IgD-negative memory B cell (primary cell): ENCODE results near the gene SYP. TPM values are rescaled to one million over a fixed set of nuclear protein-coding genes. Genes with fewer than 3 reads are reported as not detected.
"Not testable (repeated sequence)": the region's sequence is repeated elsewhere in the genome, so short reads cannot be mapped to it uniquely, and the experiment has no call there.

Experiments
- H3K27ac Mint-ChIP-seq, 3 donors: one replicate each; pipeline ENCODE4 v1.8.0; 2020 to 2022; ENCODE audit warnings: mild to moderate bottlenecking in 3 of 3, mixed read lengths in 3 of 3, moderate library complexity in 1 of 3
- H3K27me3 Mint-ChIP-seq: one replicate; pipeline ENCODE4 v1.8.0; 2021; ENCODE audit warnings: mixed read lengths
- H3K36me3 Mint-ChIP-seq: one replicate; pipeline ENCODE4 v1.8.0; 2020; ENCODE audit warnings: mild to moderate bottlenecking, mixed read lengths
- H3K4me1 Mint-ChIP-seq, 3 donors: one replicate each; pipeline ENCODE4 v1.8.0; 2020 to 2022; ENCODE audit warnings: mixed read lengths in 3 of 3, mild to moderate bottlenecking in 1 of 3
- H3K4me3 Mint-ChIP-seq, 4 donors: one replicate each; pipeline ENCODE4 v1.8.0; 2020 to 2022; ENCODE audit warnings: mild to moderate bottlenecking in 4 of 4, mixed read lengths in 4 of 4, moderate library complexity in 3 of 4
- H3K9me3 Mint-ChIP-seq, 3 donors: one replicate each; pipeline ENCODE4 v1.8.0; 2020 to 2021; ENCODE audit warnings: mixed read lengths in 3 of 3, mild to moderate bottlenecking in 1 of 3
- polyA plus RNA-seq: library from polyadenylated mRNA; unstranded; fragments of 300-500 nt; fragmentation: Illumina TruSeq; gene quantifications from one replicate; pipeline ENCODE4 v1.2.3, GENCODE V29; 2021

SYP gene
- polyA plus RNA-seq, 1 donor from 2014 or later: 1.1 TPM

GRCh38 chrX:49162620-49163019 lies 37.4 kb downstream of the SYP start, which contains the start of gene MAGIX:
TSS of gene MAGIX (plus strand) at chrX:49162758. CDS start at chrX:49162890, 132 bp downstream.
- Mint-ChIP-seq H3K36me3 (no peaks in the 10 kb centered on the region), H3K27me3 (peaks cover 1% of the 10 kb centered on the region), H3K4me3 (peak within 1 kb of the TSS; percentile 77 to 82 (median 80)), H3K9me3 (no peaks in the 10 kb centered on the region), H3K27ac (peak within 1 kb of the TSS in 2 of 3 donors; percentile 73 to 94), H3K4me1 (peaks cover 8 to 11% (median 10%) of the 10 kb centered on the region in 3 donors)

GRCh38 chrX:49161632-49162031 lies 38.4 kb downstream of the SYP start:
- Mint-ChIP-seq H3K27ac (peak overlapping the region in 1 of 3 donors; percentile 68), H3K27me3 (peaks cover 1% of the 10 kb centered on the region), H3K4me3 (peak overlapping the region in 2 of 4 donors; percentile 49 to 61), H3K36me3 (no peaks in the 10 kb centered on the region), H3K9me3 (no peaks in the 10 kb centered on the region), H3K4me1 (peaks cover 5 to 7% (median 7%) of the 10 kb centered on the region in 3 donors)

- Mint-ChIP-seq H3K4me3 (peak overlapping the region in 1 of 4 donors; percentile 61), H3K27me3 (peaks cover 1% of the 10 kb centered on the region), H3K9me3 (no peaks in the 10 kb centered on the region), H3K4me1 (peaks cover 4 to 9% (median 7%) of the 10 kb centered on the region in 3 donors), H3K36me3 (no peaks in the 10 kb centered on the region), H3K27ac (peak overlapping the region in 1 of 3 donors; percentile 68)
These were observed 39.1 kb downstream of the SYP start for GRCh38 chrX:49160908-49161307.

GRCh38 chrX:49157194-49157593 lies 42.8 kb downstream of the SYP start:
- Mint-ChIP-seq H3K36me3 (no peaks in the 10 kb centered on the region), H3K27ac (peak overlapping the region in 1 of 3 donors; percentile 64), H3K9me3 (peaks cover 0 to 1% (median 0%) of the 10 kb centered on the region in 3 donors), H3K4me1 (peaks cover 5 to 12% (median 5%) of the 10 kb centered on the region in 3 donors), H3K4me3 (peak overlapping the region in 1 of 4 donors; percentile 57), H3K27me3 (peaks cover 1% of the 10 kb centered on the region)

GRCh38 chrX:49155900-49156837 lies 43.8 kb downstream of the SYP start:
- Mint-ChIP-seq H3K36me3 (no peaks in the 10 kb centered on the region), H3K9me3 (peaks cover 0 to 1% (median 0%) of the 10 kb centered on the region in 3 donors), H3K27ac (peak overlapping the region; percentile 93 to 97 (median 93)), H3K27me3 (peaks cover 1% of the 10 kb centered on the region), H3K4me3 (peak overlapping the region; percentile 91 to 98 (median 96)), H3K4me1 (peaks cover 5 to 12% (median 5%) of the 10 kb centered on the region in 3 donors)

- no peaks in the 10 kb centered on the region for H3K36me3 Mint-ChIP-seq
- peaks cover 5 to 12% (median 5%) of the 10 kb centered on the region in 3 donors for H3K4me1 Mint-ChIP-seq
- H3K4me3 Mint-ChIP-seq: peak overlapping the region; percentile 91 to 98 (median 96)
- H3K27me3 Mint-ChIP-seq: peaks cover 1% of the 10 kb centered on the region
- H3K27ac Mint-ChIP-seq: peak overlapping the region; percentile 93 to 97 (median 93)
- H3K9me3 Mint-ChIP-seq: peaks cover 0 to 1% (median 0%) of the 10 kb centered on the region in 3 donors
These were observed 44.6 kb downstream of the SYP start for GRCh38 chrX:49155243-49155899.

- H3K4me1 Mint-ChIP-seq: peaks cover 5 to 12% (median 5%) of the 10 kb centered on the region in 3 donors
- H3K27me3 Mint-ChIP-seq: no peaks in the 10 kb centered on the region
- H3K4me3 Mint-ChIP-seq: no peak overlapping the region
- peaks cover 0 to 1% (median 0%) of the 10 kb centered on the region in 3 donors for H3K9me3 Mint-ChIP-seq
- no peak overlapping the region for H3K27ac Mint-ChIP-seq
- peaks cover 4% of the 10 kb centered on the region for H3K36me3 Mint-ChIP-seq
These were observed 46.5 kb downstream of the SYP start for GRCh38 chrX:49153467-49153866.

- not testable (repeated sequence) for H3K4me1 Mint-ChIP-seq, H3K27me3 Mint-ChIP-seq, H3K27ac Mint-ChIP-seq, H3K9me3 Mint-ChIP-seq, H3K4me3 Mint-ChIP-seq, H3K36me3 Mint-ChIP-seq
These were observed 50.7 kb downstream of the SYP start for GRCh38 chrX:49149291-49149690.

GRCh38 chrX:49148390-49149100 lies 51.4 kb downstream of the SYP start:
- not testable (repeated sequence) for H3K36me3 Mint-ChIP-seq, H3K27me3 Mint-ChIP-seq, H3K4me1 Mint-ChIP-seq, H3K27ac Mint-ChIP-seq, H3K9me3 Mint-ChIP-seq
- H3K4me3 Mint-ChIP-seq: peak overlapping the region in 1 of 4 donors; percentile 45

- H3K4me3 Mint-ChIP-seq: no peak overlapping the region
- no peaks in the 10 kb centered on the region for H3K4me1 Mint-ChIP-seq
- H3K9me3 Mint-ChIP-seq: peaks cover 0 to 2% (median 0%) of the 10 kb centered on the region in 3 donors
- no peaks in the 10 kb centered on the region for H3K27me3 Mint-ChIP-seq
- H3K27ac Mint-ChIP-seq: no peak overlapping the region
- peaks cover 4% of the 10 kb centered on the region for H3K36me3 Mint-ChIP-seq
These were observed 52.1 kb downstream of the SYP start for GRCh38 chrX:49147936-49148335.

- no peak overlapping the region for H3K27ac Mint-ChIP-seq
- no peaks in the 10 kb centered on the region for H3K27me3 Mint-ChIP-seq
- peaks cover 0 to 2% (median 0%) of the 10 kb centered on the region in 3 donors for H3K9me3 Mint-ChIP-seq
- H3K4me1 Mint-ChIP-seq: no peaks in the 10 kb centered on the region
- no peak overlapping the region for H3K4me3 Mint-ChIP-seq
- H3K36me3 Mint-ChIP-seq: peaks cover 5% of the 10 kb centered on the region
These were observed 52.7 kb downstream of the SYP start for GRCh38 chrX:49147282-49147681.

GRCh38 chrX:49143154-49143553 lies 56.8 kb downstream of the SYP start:
- not testable (repeated sequence) for H3K4me1 Mint-ChIP-seq, H3K36me3 Mint-ChIP-seq, H3K4me3 Mint-ChIP-seq, H3K27me3 Mint-ChIP-seq, H3K27ac Mint-ChIP-seq
- H3K9me3 Mint-ChIP-seq: peaks cover 3 to 15% (median 13%) of the 10 kb centered on the region in 3 donors

GRCh38 chrX:49142264-49142663 lies 57.7 kb downstream of the SYP start:
- H3K4me3 Mint-ChIP-seq, H3K27me3 Mint-ChIP-seq, H3K27ac Mint-ChIP-seq, H3K36me3 Mint-ChIP-seq, H3K4me1 Mint-ChIP-seq: not testable (repeated sequence)
- peaks cover 3 to 15% (median 13%) of the 10 kb centered on the region in 3 donors for H3K9me3 Mint-ChIP-seq

- Mint-ChIP-seq H3K36me3 (peaks cover 5% of the 10 kb centered on the region), H3K4me3 (peak overlapping the region in 1 of 4 donors; percentile 41), H3K27me3 (no peaks in the 10 kb centered on the region), H3K27ac (no peak overlapping the region), H3K4me1 (no peaks in the 10 kb centered on the region), H3K9me3 (peaks cover 3 to 15% (median 13%) of the 10 kb centered on the region in 3 donors)
These were observed 60.3 kb downstream of the SYP start for GRCh38 chrX:49139713-49140112.
